H9 (cell line): ENCODE data around the gene IWS1. TPM values are rescaled to one million over a fixed set of nuclear protein-coding genes. Genes with fewer than 3 reads are reported as not detected.

Source experiments
- DNase-seq: peaks from one replicate; pipeline ENCODE4 v3.0.0-alpha.2; 2017
- H2AFZ ChIP-seq: one replicate; pipeline ENCODE4 v1.6.1; 2013; ENCODE audit warnings: mild to moderate bottlenecking, low read length, control low read depth, moderate library complexity
- H2AK5ac ChIP-seq: 2 replicates; pipeline ENCODE4 v1.6.1; 2013; ENCODE audit warnings: low read length, control low read depth, mixed read lengths; ENCODE audit not compliant: insufficient read length
- H2BK120ac ChIP-seq: one replicate; pipeline ENCODE4 v1.6.1; 2013; ENCODE audit warnings: low read depth, mild to moderate bottlenecking, low read length, control low read depth, inconsistent platforms; ENCODE audit not compliant: poor library complexity, severe bottlenecking
- H2BK12ac ChIP-seq: 2 replicates; pipeline ENCODE4 v1.6.1; 2013; ENCODE audit warnings: low read length, control low read depth, mixed read lengths, low read depth; ENCODE audit not compliant: insufficient read length
- H2BK15ac ChIP-seq: 2 replicates; pipeline ENCODE4 v1.6.1; 2013; ENCODE audit warnings: low read depth, low read length, control low read depth
- H2BK20ac ChIP-seq: one replicate; pipeline ENCODE4 v1.6.1; 2013; ENCODE audit warnings: low read depth, mild to moderate bottlenecking, low read length, control low read depth, inconsistent platforms; ENCODE audit not compliant: poor library complexity, severe bottlenecking
- H2BK5ac ChIP-seq: 2 replicates; pipeline ENCODE4 v1.6.1; 2013; ENCODE audit warnings: low read length, control low read depth, mixed read lengths; ENCODE audit not compliant: insufficient read length
- H3K14ac ChIP-seq: 2 replicates; pipeline ENCODE4 v1.6.1; 2013; ENCODE audit warnings: low read length, control low read depth; ENCODE audit not compliant: insufficient read depth
- H3K18ac ChIP-seq: 2 replicates; pipeline ENCODE4 v1.6.1; 2013; ENCODE audit warnings: low read depth, mild to moderate bottlenecking, mixed read lengths, low read length, control low read depth; ENCODE audit not compliant: insufficient read length
- H3K23ac ChIP-seq: 2 replicates; pipeline ENCODE4 v1.6.1; 2013; ENCODE audit warnings: low read length, control low read depth, mixed read lengths, low read depth; ENCODE audit not compliant: insufficient read length
- H3K23me2 ChIP-seq: 2 replicates; pipeline ENCODE4 v1.6.1; 2013; ENCODE audit warnings: low read depth, mild to moderate bottlenecking, mixed read lengths, low read length, control low read depth; ENCODE audit not compliant: insufficient read length, poor library complexity, severe bottlenecking
- H3K27ac ChIP-seq: 2 replicates; pipeline ENCODE4 v1.5.1; 2013; ENCODE audit warnings: low read length, control low read depth, mixed read lengths, low read depth; ENCODE audit not compliant: insufficient read length
- H3K27me3 ChIP-seq: 2 replicates; pipeline ENCODE4 v1.6.1; 2013; ENCODE audit warnings: low read length, control low read depth, inconsistent platforms; ENCODE audit not compliant: insufficient read depth
- H3K4ac ChIP-seq: 2 replicates; pipeline ENCODE4 v1.6.1; 2013; ENCODE audit warnings: low read depth, mild to moderate bottlenecking, control low read depth, inconsistent platforms, low read length, moderate library complexity
- H3K4me1 ChIP-seq: 2 replicates; pipeline ENCODE4 v1.6.1; 2013; ENCODE audit warnings: low read length, control low read depth, inconsistent platforms; ENCODE audit not compliant: insufficient read depth
- H3K4me2 ChIP-seq: 2 replicates; pipeline ENCODE4 v1.6.1; 2013; ENCODE audit warnings: low read length, control low read depth, mixed read lengths; ENCODE audit not compliant: insufficient read length, insufficient read depth
- H3K56ac ChIP-seq: 2 replicates; pipeline ENCODE4 v1.6.1; 2013; ENCODE audit warnings: low read depth, mild to moderate bottlenecking, mixed read lengths, low read length, control low read depth; ENCODE audit not compliant: insufficient read length
- H3K79me1 ChIP-seq: 2 replicates; pipeline ENCODE4 v1.6.1; 2013; ENCODE audit warnings: low read depth, mild to moderate bottlenecking, moderate library complexity, low read length, control low read depth, inconsistent platforms; ENCODE audit not compliant: insufficient read depth, poor library complexity, severe bottlenecking
- H3K79me2 ChIP-seq: 2 replicates; pipeline ENCODE4 v1.6.1; 2013; ENCODE audit warnings: low read length, control low read depth, inconsistent platforms; ENCODE audit not compliant: insufficient read depth
- H3K9ac ChIP-seq: 2 replicates; pipeline ENCODE4 v1.6.1; 2013; ENCODE audit warnings: low read length, control low read depth, mixed read lengths; ENCODE audit not compliant: insufficient read length; ENCODE audit errors: extremely low read depth
- H3K9me3 ChIP-seq: one replicate; pipeline ENCODE4 v1.6.1; 2013; ENCODE audit warnings: low read depth, low read length, inconsistent platforms; ENCODE audit not compliant: control insufficient read depth
- H3T11ph ChIP-seq: one replicate; pipeline ENCODE4 v1.6.1; 2013; ENCODE audit warnings: mild to moderate bottlenecking, low read length, control low read depth, inconsistent platforms
- H4K20me1 ChIP-seq: one replicate; pipeline ENCODE4 v1.6.1; 2013; ENCODE audit not compliant: control insufficient read depth, insufficient read length, insufficient read depth
- H4K5ac ChIP-seq: 2 replicates; pipeline ENCODE4 v1.6.1; 2013; ENCODE audit warnings: low read depth, mild to moderate bottlenecking, mixed read lengths, low read length, control low read depth; ENCODE audit not compliant: insufficient read length
- H4K8ac ChIP-seq: replicated peaks from 2 replicates; pipeline ENCODE4 v1.6.1; 2013; ENCODE audit warnings: low read length, control low read depth, mixed read lengths, low read depth; ENCODE audit not compliant: insufficient read length
- H4K91ac ChIP-seq: 2 replicates; pipeline ENCODE4 v1.6.1; 2013; ENCODE audit warnings: low read depth, mild to moderate bottlenecking, moderate library complexity, mixed read lengths, low read length, control low read depth; ENCODE audit not compliant: insufficient read length
- H3K27ac Mint-ChIP-seq, 3 experiments: 2 replicates in 2 of 3; 3 replicates in 1 of 3; pipeline ENCODE4 v1.8.0; 2020 to 2021; ENCODE audit warnings: mixed read lengths in 3 of 3, mild to moderate bottlenecking in 1 of 3, moderate library complexity in 1 of 3
- H3K27me3 Mint-ChIP-seq: 2 replicates; pipeline ENCODE4 v1.8.0; 2021; ENCODE audit warnings: low read depth, mild to moderate bottlenecking, moderate library complexity, mixed read lengths
- H3K36me3 Mint-ChIP-seq, 3 experiments: 2 replicates in 2 of 3; 3 replicates in 1 of 3; pipeline ENCODE4 v1.8.0; 2020 to 2021; ENCODE audit warnings: low read depth in 3 of 3, mixed read lengths in 3 of 3; ENCODE audit not compliant: insufficient read depth in 1 of 3
- H3K4me1 Mint-ChIP-seq, 2 experiments: 2 replicates each; pipeline ENCODE4 v1.8.0; 2020; ENCODE audit warnings: mixed read lengths in 2 of 2
- H3K4me3 Mint-ChIP-seq, 2 experiments: 2 replicates in 1 of 2; 3 replicates in 1 of 2; pipeline ENCODE4 v1.8.0; 2020 to 2021; ENCODE audit warnings: mild to moderate bottlenecking in 2 of 2, mixed read lengths in 2 of 2, moderate library complexity in 1 of 2
- H3K9me3 Mint-ChIP-seq, 2 experiments: 2 replicates in 1 of 2; 3 replicates in 1 of 2; pipeline ENCODE4 v1.8.0; 2020; ENCODE audit warnings: mild to moderate bottlenecking in 2 of 2, mixed read lengths in 2 of 2, moderate library complexity in 1 of 2
- WGBS: extraction: QIAGEN DNeasy Blood & Tissue Kit; methylation state at CpG from one replicate; pipeline ENCODE4 v1.1.7; 2013; ENCODE audit warnings: missing lambda C conversion rate, low lambda C conversion rate, mixed read lengths; ENCODE audit not compliant: insufficient read length; ENCODE audit errors: extremely low coverage; 5-methylcytosine and 5-hydroxymethylcytosine counted together
- total RNA-seq: library from RNA; stranded (reverse); gene quantifications from 2 replicates; pipeline ENCODE4 v1.2.1, GENCODE V29; 2021
- TF ChIP-seq, protein P1 (sequence below): fragments of 200-600 bp; sonication (generic); conservative IDR thresholded peaks from 3 replicates; pipeline ENCODE4 v1.8.0; 2021; ENCODE audit warnings: antibody characterized with exemption, mild to moderate bottlenecking

IWS1 gene
- total RNA-seq, 1 experiment from 2014 or later = 66.2 TPM

DNA sequence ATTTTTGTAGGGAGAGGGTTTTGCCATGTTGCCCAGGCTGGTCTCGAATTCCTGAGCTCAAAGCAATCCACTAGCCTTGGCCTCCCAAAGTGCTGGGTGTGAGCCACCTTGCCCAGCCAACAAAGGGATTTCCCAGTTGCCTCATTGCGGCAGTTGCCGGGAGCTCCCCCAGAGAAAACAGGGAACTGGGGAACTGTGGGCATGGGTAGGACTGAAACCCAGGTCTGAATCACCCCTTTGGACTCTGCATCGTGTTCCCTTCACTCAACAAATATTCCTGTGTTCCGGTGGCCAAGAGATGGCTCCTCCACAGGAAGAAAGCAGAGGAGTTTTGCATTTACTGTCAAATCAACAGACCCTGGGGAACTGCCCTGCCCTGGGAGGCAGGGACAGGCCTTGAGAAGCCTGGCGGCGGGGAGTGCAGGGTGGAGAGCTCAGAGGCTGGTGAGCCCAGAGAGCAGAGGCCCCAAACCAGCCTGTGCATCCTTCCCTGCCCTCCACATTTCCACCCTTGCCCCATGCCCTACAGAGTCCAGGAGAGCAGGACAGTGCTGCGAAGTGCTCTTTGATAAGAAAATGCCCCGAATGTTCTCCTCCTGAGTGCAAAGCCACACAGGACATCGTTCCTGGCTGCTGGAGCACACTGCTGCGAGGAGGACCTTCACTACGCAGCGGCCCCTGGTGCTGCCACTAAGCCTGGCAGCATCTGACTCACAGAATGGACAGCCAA lies 34.1 kb upstream of the IWS1 start:
- Histone ChIP-seq H3K4ac (no peak overlapping the region), H3K9ac (no peak overlapping the region), H2BK12ac (no peak overlapping the region), H3K79me2 (no peaks in the 10 kb centered on the region), H3K23ac (no peak overlapping the region), H3K27me3 (no peaks in the 10 kb centered on the region), H3K9me3 (no peaks in the 10 kb centered on the region), H2BK5ac (no peak overlapping the region), H3K56ac (no peak overlapping the region), H3K27ac (no peak overlapping the region), H2BK20ac (no peak overlapping the region), H3K4me1 (no peaks in the 10 kb centered on the region; the same call in 1 of the 2 replicates), H3K18ac (no peak overlapping the region), H4K8ac (no peak overlapping the region), H4K20me1 (no peaks in the 10 kb centered on the region), H2AK5ac (no peak overlapping the region), H3K23me2 (no peaks in the 10 kb centered on the region), H3K14ac (no peak overlapping the region; the same call in 1 of the 2 replicates), H2BK120ac (no peak overlapping the region), H4K5ac (no peak overlapping the region), H3K79me1 (no peaks in the 10 kb centered on the region), H2BK15ac (no peak overlapping the region), H3T11ph (no peak overlapping the region), H4K91ac (no peak overlapping the region), H3K4me2 (no peak overlapping the region), H2AFZ (no peak overlapping the region)
- H3K9me3 Mint-ChIP-seq = no peaks in the 10 kb centered on the region; a peak in 1 of 5 replicates
- no peaks in the 10 kb centered on the region for H3K36me3 Mint-ChIP-seq
- H3K4me3 Mint-ChIP-seq = no peak overlapping the region
- H3K27me3 Mint-ChIP-seq = peaks cover 5% of the 10 kb centered on the region
- H3K4me1 Mint-ChIP-seq = peaks cover 8 to 19% of the 10 kb centered on the region in 2 experiments
- WGBS = no CpG with 5 or more reads among the region's 13 CpGs
- H3K27ac Mint-ChIP-seq = no peak overlapping the region
- DNase-seq = no peak
- TF ChIP-seq, protein P1, sequence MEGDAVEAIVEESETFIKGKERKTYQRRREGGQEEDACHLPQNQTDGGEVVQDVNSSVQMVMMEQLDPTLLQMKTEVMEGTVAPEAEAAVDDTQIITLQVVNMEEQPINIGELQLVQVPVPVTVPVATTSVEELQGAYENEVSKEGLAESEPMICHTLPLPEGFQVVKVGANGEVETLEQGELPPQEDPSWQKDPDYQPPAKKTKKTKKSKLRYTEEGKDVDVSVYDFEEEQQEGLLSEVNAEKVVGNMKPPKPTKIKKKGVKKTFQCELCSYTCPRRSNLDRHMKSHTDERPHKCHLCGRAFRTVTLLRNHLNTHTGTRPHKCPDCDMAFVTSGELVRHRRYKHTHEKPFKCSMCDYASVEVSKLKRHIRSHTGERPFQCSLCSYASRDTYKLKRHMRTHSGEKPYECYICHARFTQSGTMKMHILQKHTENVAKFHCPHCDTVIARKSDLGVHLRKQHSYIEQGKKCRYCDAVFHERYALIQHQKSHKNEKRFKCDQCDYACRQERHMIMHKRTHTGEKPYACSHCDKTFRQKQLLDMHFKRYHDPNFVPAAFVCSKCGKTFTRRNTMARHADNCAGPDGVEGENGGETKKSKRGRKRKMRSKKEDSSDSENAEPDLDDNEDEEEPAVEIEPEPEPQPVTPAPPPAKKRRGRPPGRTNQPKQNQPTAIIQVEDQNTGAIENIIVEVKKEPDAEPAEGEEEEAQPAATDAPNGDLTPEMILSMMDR = no peak
